SK-N-MC (cell line): Measurements from ENCODE around the gene RAB6C.
"Not testable (repeated sequence)": the region's sequence is repeated elsewhere in the genome, so short reads cannot be mapped to it uniquely, and the experiment has no call there.

Experiments
- EZH2 ChIP-seq: fragments of 200-600 bp; sonication (generic); IDR thresholded peaks from one replicate; pipeline ENCODE4 v1.6.1; 2017; ENCODE audit warnings: antibody characterized with exemption
- FOXP2 ChIP-seq: optimal IDR thresholded peaks from 2 replicates; pipeline ENCODE3; 2011; ENCODE audit warnings: mild to moderate bottlenecking, moderate library complexity; ENCODE audit not compliant: insufficient read depth; ENCODE audit errors: extremely low read length, control extremely low read depth
- POLR2AphosphoS5 ChIP-seq: IDR thresholded peaks from 2 replicates; pipeline ENCODE4 v1.6.1; 2012; ENCODE audit warnings: mild to moderate bottlenecking, low read depth, low read length, borderline replicate concordance

- TF ChIP-seq EZH2, POLR2AphosphoS5, FOXP2: not testable (repeated sequence)
Measured at GRCh38 chr2:130025931-130026330, 46.5 kb downstream of the RAB6C start.
